H9 (cell line): ENCODE measurements around the gene DLL3. TPM values are rescaled to one million over a fixed set of nuclear protein-coding genes. Genes with fewer than 3 reads are reported as not detected.

ENCODE experiments used
- DNase-seq: peaks from one replicate; pipeline ENCODE4 v3.0.0-alpha.2; 2017
- H2AFZ ChIP-seq: one replicate; pipeline ENCODE4 v1.6.1; 2013; ENCODE audit warnings: mild to moderate bottlenecking, low read length, control low read depth, moderate library complexity
- H2AK5ac ChIP-seq: 2 replicates; pipeline ENCODE4 v1.6.1; 2013; ENCODE audit warnings: low read length, control low read depth, mixed read lengths; ENCODE audit not compliant: insufficient read length
- H2BK120ac ChIP-seq: one replicate; pipeline ENCODE4 v1.6.1; 2013; ENCODE audit warnings: low read depth, mild to moderate bottlenecking, low read length, control low read depth, inconsistent platforms; ENCODE audit not compliant: poor library complexity, severe bottlenecking
- H2BK12ac ChIP-seq: 2 replicates; pipeline ENCODE4 v1.6.1; 2013; ENCODE audit warnings: low read length, control low read depth, mixed read lengths, low read depth; ENCODE audit not compliant: insufficient read length
- H2BK15ac ChIP-seq: 2 replicates; pipeline ENCODE4 v1.6.1; 2013; ENCODE audit warnings: low read depth, low read length, control low read depth
- H2BK20ac ChIP-seq: one replicate; pipeline ENCODE4 v1.6.1; 2013; ENCODE audit warnings: low read depth, mild to moderate bottlenecking, low read length, control low read depth, inconsistent platforms; ENCODE audit not compliant: poor library complexity, severe bottlenecking
- H2BK5ac ChIP-seq: 2 replicates; pipeline ENCODE4 v1.6.1; 2013; ENCODE audit warnings: low read length, control low read depth, mixed read lengths; ENCODE audit not compliant: insufficient read length
- H3K14ac ChIP-seq: 2 replicates; pipeline ENCODE4 v1.6.1; 2013; ENCODE audit warnings: low read length, control low read depth; ENCODE audit not compliant: insufficient read depth
- H3K18ac ChIP-seq: 2 replicates; pipeline ENCODE4 v1.6.1; 2013; ENCODE audit warnings: low read depth, mild to moderate bottlenecking, mixed read lengths, low read length, control low read depth; ENCODE audit not compliant: insufficient read length
- H3K23ac ChIP-seq: 2 replicates; pipeline ENCODE4 v1.6.1; 2013; ENCODE audit warnings: low read length, control low read depth, mixed read lengths, low read depth; ENCODE audit not compliant: insufficient read length
- H3K23me2 ChIP-seq: 2 replicates; pipeline ENCODE4 v1.6.1; 2013; ENCODE audit warnings: low read depth, mild to moderate bottlenecking, mixed read lengths, low read length, control low read depth; ENCODE audit not compliant: insufficient read length, poor library complexity, severe bottlenecking
- H3K27ac ChIP-seq: 2 replicates; pipeline ENCODE4 v1.5.1; 2013; ENCODE audit warnings: low read length, control low read depth, mixed read lengths, low read depth; ENCODE audit not compliant: insufficient read length
- H3K27me3 ChIP-seq: 2 replicates; pipeline ENCODE4 v1.6.1; 2013; ENCODE audit warnings: low read length, control low read depth, inconsistent platforms; ENCODE audit not compliant: insufficient read depth
- H3K4ac ChIP-seq: 2 replicates; pipeline ENCODE4 v1.6.1; 2013; ENCODE audit warnings: low read depth, mild to moderate bottlenecking, control low read depth, inconsistent platforms, low read length, moderate library complexity
- H3K4me1 ChIP-seq: 2 replicates; pipeline ENCODE4 v1.6.1; 2013; ENCODE audit warnings: low read length, control low read depth, inconsistent platforms; ENCODE audit not compliant: insufficient read depth
- H3K4me2 ChIP-seq: 2 replicates; pipeline ENCODE4 v1.6.1; 2013; ENCODE audit warnings: low read length, control low read depth, mixed read lengths; ENCODE audit not compliant: insufficient read length, insufficient read depth
- H3K56ac ChIP-seq: 2 replicates; pipeline ENCODE4 v1.6.1; 2013; ENCODE audit warnings: low read depth, mild to moderate bottlenecking, mixed read lengths, low read length, control low read depth; ENCODE audit not compliant: insufficient read length
- H3K79me1 ChIP-seq: 2 replicates; pipeline ENCODE4 v1.6.1; 2013; ENCODE audit warnings: low read depth, mild to moderate bottlenecking, moderate library complexity, low read length, control low read depth, inconsistent platforms; ENCODE audit not compliant: insufficient read depth, poor library complexity, severe bottlenecking
- H3K79me2 ChIP-seq: 2 replicates; pipeline ENCODE4 v1.6.1; 2013; ENCODE audit warnings: low read length, control low read depth, inconsistent platforms; ENCODE audit not compliant: insufficient read depth
- H3K9ac ChIP-seq: 2 replicates; pipeline ENCODE4 v1.6.1; 2013; ENCODE audit warnings: low read length, control low read depth, mixed read lengths; ENCODE audit not compliant: insufficient read length; ENCODE audit errors: extremely low read depth
- H3K9me3 ChIP-seq: one replicate; pipeline ENCODE4 v1.6.1; 2013; ENCODE audit warnings: low read depth, low read length, inconsistent platforms; ENCODE audit not compliant: control insufficient read depth
- H3T11ph ChIP-seq: one replicate; pipeline ENCODE4 v1.6.1; 2013; ENCODE audit warnings: mild to moderate bottlenecking, low read length, control low read depth, inconsistent platforms
- H4K20me1 ChIP-seq: one replicate; pipeline ENCODE4 v1.6.1; 2013; ENCODE audit not compliant: control insufficient read depth, insufficient read length, insufficient read depth
- H4K5ac ChIP-seq: 2 replicates; pipeline ENCODE4 v1.6.1; 2013; ENCODE audit warnings: low read depth, mild to moderate bottlenecking, mixed read lengths, low read length, control low read depth; ENCODE audit not compliant: insufficient read length
- H4K8ac ChIP-seq: replicated peaks from 2 replicates; pipeline ENCODE4 v1.6.1; 2013; ENCODE audit warnings: low read length, control low read depth, mixed read lengths, low read depth; ENCODE audit not compliant: insufficient read length
- H4K91ac ChIP-seq: 2 replicates; pipeline ENCODE4 v1.6.1; 2013; ENCODE audit warnings: low read depth, mild to moderate bottlenecking, moderate library complexity, mixed read lengths, low read length, control low read depth; ENCODE audit not compliant: insufficient read length
- H3K27ac Mint-ChIP-seq, 3 experiments: 2 replicates in 2 of 3; 3 replicates in 1 of 3; pipeline ENCODE4 v1.8.0; 2020 to 2021; ENCODE audit warnings: mixed read lengths in 3 of 3, mild to moderate bottlenecking in 1 of 3, moderate library complexity in 1 of 3
- H3K27me3 Mint-ChIP-seq: 2 replicates; pipeline ENCODE4 v1.8.0; 2021; ENCODE audit warnings: low read depth, mild to moderate bottlenecking, moderate library complexity, mixed read lengths
- H3K36me3 Mint-ChIP-seq, 3 experiments: 2 replicates in 2 of 3; 3 replicates in 1 of 3; pipeline ENCODE4 v1.8.0; 2020 to 2021; ENCODE audit warnings: low read depth in 3 of 3, mixed read lengths in 3 of 3; ENCODE audit not compliant: insufficient read depth in 1 of 3
- H3K4me1 Mint-ChIP-seq, 2 experiments: 2 replicates each; pipeline ENCODE4 v1.8.0; 2020; ENCODE audit warnings: mixed read lengths in 2 of 2
- H3K4me3 Mint-ChIP-seq, 2 experiments: 2 replicates in 1 of 2; 3 replicates in 1 of 2; pipeline ENCODE4 v1.8.0; 2020 to 2021; ENCODE audit warnings: mild to moderate bottlenecking in 2 of 2, mixed read lengths in 2 of 2, moderate library complexity in 1 of 2
- H3K9me3 Mint-ChIP-seq, 2 experiments: 2 replicates in 1 of 2; 3 replicates in 1 of 2; pipeline ENCODE4 v1.8.0; 2020; ENCODE audit warnings: mild to moderate bottlenecking in 2 of 2, mixed read lengths in 2 of 2, moderate library complexity in 1 of 2
- CTCF ChIP-seq: fragments of 200-600 bp; sonication (generic); conservative IDR thresholded peaks from 3 replicates; pipeline ENCODE4 v1.8.0; 2021; ENCODE audit warnings: antibody characterized with exemption, mild to moderate bottlenecking
- WGBS: extraction: QIAGEN DNeasy Blood & Tissue Kit; methylation state at CpG from one replicate; pipeline ENCODE4 v1.1.7; 2013; ENCODE audit warnings: missing lambda C conversion rate, low lambda C conversion rate, mixed read lengths; ENCODE audit not compliant: insufficient read length; ENCODE audit errors: extremely low coverage; 5-methylcytosine and 5-hydroxymethylcytosine counted together
- total RNA-seq: library from RNA; stranded (reverse); gene quantifications from 2 replicates; pipeline ENCODE4 v1.2.1, GENCODE V29; 2021

DLL3 gene
- total RNA-seq, 1 experiment from 2014 or later = 2.5 TPM

GRCh38 chr19:39544226-39544903 is 45.6 kb downstream of the DLL3 start:
- Histone ChIP-seq H3K9me3 (no peaks in the 10 kb centered on the region), H2BK12ac (no peak overlapping the region), H2BK15ac (no peak overlapping the region), H2AFZ (no peak overlapping the region), H2BK5ac (no peak overlapping the region), H3T11ph (no peak overlapping the region), H3K79me1 (no peaks in the 10 kb centered on the region), H3K56ac (no peak overlapping the region), H3K9ac (no peak overlapping the region), H2BK120ac (no peak overlapping the region), H3K14ac (no peak overlapping the region), H2BK20ac (no peak overlapping the region), H3K4me1 (peaks cover 3% of the 10 kb centered on the region; the same call in 1 of the 2 replicates), H4K20me1 (no peaks in the 10 kb centered on the region), H3K23me2 (no peaks in the 10 kb centered on the region), H3K27me3 (no peaks in the 10 kb centered on the region), H3K23ac (no peak overlapping the region), H3K27ac (no peak overlapping the region), H3K79me2 (no peaks in the 10 kb centered on the region), H3K4ac (no peak overlapping the region), H4K91ac (no peak overlapping the region), H4K5ac (no peak overlapping the region), H2AK5ac (no peak overlapping the region), H4K8ac (no peak overlapping the region), H3K4me2 (no peak overlapping the region), H3K18ac (no peak overlapping the region)
- WGBS = no CpG with 5 or more reads among the region's 7 CpGs
- H3K9me3 Mint-ChIP-seq = no peaks in the 10 kb centered on the region; a peak in 1 of 5 replicates
- H3K4me3 Mint-ChIP-seq = no peak overlapping the region
- H3K27ac Mint-ChIP-seq = no peak overlapping the region; a peak in 1 of 7 replicates
- peaks cover 4% of the 10 kb centered on the region for H3K27me3 Mint-ChIP-seq
- DNase-seq = no peak
- TF ChIP-seq CTCF = no peak
- H3K4me1 Mint-ChIP-seq = peaks cover 14 to 23% of the 10 kb centered on the region in 2 experiments
- H3K36me3 Mint-ChIP-seq = no peaks in the 10 kb centered on the region
